SK-MEL-5 (cell line): ENCODE data around the gene MTSS2. TPM values are rescaled to one million over a fixed set of nuclear protein-coding genes. Genes with fewer than 3 reads are reported as not detected.

Experiments
- DNase-seq: peaks from one replicate; pipeline ENCODE4 v3.0.0-alpha.2; 2016; ENCODE audit warnings: low read depth, low spot score
- in situ Hi-C: cut with HindIII; loops from 2 replicates; pipeline ENCODE4 v1.10.0; 2016; ENCODE audit warnings: low sequenced_read_pairs, high pct_unique_total_duplicates, low pct_unique_long_range_greater_than_20kb
- total RNA-seq: library from RNA; depleted of rRNA; stranded (reverse); fragments of >200 nt; shearing (Covaris generic); gene quantifications from 2 replicates; pipeline ENCODE4 v1.2.3, GENCODE V29; 2014

MTSS2 gene
- total RNA-seq, 1 experiment from 2014 or later, result 1.7 TPM

DNA sequence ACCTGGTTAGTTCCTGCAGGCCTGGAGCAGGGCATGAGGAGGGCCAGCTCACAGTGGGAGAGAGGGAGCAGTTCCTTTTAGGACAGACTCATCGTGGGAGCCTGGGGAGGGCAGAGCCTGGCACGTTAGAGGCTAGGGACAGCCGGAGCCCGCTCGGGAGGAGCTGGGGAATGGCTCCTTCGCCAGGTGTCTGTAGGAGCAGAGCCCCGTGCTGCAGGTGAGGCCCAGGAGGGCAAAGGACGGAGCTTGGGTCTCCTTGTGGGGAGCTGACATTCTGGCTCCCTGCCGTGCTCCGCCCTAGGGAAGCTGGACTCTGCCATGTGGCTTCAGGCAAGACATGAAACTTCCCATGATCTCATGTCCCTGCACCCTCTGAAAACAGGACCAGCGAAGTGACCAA is 18.7 kb upstream of the MTSS2 start:
- in situ Hi-C loops, result no loop called here

DNA sequence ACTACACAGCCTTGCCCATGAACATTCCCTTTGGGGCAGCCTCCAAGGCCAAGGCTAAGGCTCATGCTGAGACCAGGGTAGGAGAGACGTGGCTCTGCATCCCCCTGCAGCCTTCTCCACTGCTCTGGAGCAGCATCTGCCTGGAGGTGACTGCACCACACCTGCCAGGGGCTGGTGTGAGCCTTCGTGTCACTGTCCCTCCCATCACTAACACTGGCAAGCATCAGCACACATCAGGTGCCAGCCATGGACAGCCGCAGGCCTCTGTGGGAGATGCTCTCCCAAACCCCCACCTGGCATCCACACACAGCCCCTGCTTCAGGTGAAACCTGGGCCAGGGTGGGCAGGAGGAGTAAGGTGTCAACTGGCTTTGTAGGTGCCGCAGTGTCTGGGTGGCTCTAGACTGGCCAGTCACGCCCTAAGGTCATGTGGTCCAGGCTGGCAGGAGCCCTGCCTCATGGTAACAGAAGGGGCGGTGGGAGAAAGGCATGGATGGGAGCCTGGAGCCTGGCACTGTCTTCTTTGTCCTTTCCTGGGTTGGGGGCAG is 18.1 kb upstream of the MTSS2 start:
- no peak for DNase-seq
- in situ Hi-C loops, result no loop called here

More for the DNA sequence above, 18.7 kb upstream of the MTSS2 start:
- DNase-seq, result no peak

DNA sequence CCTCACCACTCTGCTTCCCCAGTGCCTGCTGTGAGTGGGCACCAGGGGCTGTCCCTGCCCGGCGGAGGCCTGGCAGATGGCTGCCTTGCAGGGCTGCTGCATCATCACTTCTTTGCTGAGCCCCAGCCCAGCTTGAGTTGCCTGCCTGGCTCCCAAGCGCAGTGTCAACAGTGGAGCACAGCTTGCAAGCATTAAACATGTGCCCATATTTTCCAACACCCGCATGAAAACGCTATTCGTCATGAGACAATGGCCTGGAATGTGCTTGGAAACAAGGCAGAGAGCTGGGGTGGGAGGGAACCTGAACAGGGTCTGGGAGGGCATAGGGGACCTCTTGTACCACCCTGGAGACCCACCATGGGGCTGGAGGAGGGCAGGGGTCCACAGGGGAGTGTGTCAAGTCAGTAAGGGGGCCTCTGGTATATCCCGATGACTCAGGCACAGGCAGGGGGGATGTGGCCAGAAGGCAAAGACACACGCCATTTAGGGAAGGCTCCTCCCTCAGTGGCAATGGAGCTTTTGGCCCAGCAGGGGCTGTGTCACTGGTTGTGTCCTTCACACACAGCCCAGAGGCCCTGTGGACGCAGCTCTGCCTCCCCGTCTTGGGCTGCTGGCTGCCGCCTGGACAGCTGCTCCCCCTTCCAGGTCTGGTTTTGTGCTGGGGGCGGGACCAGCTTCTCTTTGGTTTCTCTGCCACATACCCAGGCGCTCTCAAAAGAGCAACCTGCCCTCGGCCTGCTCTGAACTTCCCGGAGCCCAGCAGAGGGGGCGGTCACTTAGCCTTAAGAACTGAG is 17.4 kb upstream of the MTSS2 start:
- DNase-seq, result no peak
- in situ Hi-C loops, result no loop called here

DNA sequence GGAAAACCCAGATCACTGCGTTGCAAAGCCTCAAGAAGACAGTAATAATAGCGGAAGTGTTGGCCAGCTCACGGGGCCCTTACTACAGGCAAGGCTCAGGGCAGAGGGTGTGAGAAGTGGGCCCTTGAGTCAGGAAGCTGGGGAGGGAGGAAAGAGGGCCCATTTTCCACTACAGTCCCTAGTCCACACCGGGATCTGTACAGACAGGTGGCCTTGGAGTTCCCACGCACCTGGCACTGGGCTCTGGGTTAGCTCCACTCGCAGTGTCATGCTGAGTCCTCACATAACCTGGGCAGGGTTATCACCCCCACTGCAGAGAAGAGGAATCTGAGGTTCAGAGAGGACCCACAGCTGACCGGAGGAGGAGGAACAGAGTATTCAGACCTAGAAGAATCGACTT is 16.8 kb upstream of the MTSS2 start:
- DNase-seq, result no peak
- in situ Hi-C loops, result no loop called here

DNA sequence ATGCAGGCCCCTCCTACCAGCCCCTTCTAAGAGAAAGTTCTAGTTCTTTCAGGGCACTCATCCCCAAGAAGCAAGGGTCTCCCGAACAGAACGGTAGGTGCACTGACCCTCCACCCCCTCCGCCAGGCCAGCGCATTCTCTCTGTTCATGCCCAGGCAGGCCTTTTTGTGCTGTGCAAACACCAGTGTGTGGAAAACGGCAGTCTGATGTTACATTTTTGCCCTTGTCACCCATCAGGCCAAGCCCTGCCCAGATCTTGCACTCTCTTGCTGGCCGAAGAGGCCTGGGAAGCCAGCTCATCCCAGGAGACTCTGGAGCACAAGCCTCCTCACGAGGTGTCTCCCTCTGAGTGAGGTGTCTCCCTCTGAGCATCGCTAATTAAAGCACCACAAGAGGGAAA is 16.1 kb upstream of the MTSS2 start:
- no peak for DNase-seq
- in situ Hi-C loops, result no loop called here

DNA sequence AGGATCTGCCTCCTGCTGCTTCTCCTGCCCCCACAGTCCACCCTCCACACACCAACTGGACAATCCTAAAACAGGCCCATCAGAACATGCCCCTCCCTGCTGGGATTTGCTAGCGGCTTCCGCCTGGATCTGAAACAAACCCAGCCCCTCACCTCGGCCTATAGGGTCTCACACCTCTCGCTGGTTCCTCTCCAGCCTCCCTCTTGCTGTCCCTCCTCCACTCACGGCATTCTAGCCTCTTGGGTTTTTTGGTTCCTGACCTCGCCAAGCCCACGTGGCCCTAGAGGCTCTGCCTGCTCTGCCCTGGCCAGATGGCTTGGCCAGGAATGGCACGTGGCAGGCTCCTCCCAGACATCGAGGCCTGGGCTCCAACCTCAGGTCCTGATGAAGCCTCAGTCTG is 15.7 kb upstream of the MTSS2 start:
- in situ Hi-C loops, result no loop called here
- DNase-seq, result no peak

DNA sequence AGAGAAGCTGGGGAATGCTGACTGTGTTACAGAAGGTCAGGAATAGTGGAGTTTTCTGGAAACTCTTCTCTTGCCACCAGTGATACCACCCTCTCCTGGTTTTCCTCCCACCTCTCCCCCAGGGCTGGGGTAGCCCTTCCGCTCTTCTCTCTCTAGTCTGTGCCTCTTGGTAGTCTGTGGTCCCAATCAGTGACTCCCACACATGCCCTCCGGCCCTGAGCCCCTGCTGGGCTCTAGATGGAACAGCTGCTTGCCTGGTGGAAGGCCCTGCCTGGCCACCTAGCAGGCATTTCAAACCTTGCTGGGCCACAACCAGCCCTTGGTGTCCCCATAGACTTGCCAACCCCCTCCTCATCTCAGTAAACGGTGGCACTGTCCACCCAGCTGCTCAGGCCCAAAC is 15.2 kb upstream of the MTSS2 start:
- in situ Hi-C loops, result no loop called here
- no peak for DNase-seq

DNA sequence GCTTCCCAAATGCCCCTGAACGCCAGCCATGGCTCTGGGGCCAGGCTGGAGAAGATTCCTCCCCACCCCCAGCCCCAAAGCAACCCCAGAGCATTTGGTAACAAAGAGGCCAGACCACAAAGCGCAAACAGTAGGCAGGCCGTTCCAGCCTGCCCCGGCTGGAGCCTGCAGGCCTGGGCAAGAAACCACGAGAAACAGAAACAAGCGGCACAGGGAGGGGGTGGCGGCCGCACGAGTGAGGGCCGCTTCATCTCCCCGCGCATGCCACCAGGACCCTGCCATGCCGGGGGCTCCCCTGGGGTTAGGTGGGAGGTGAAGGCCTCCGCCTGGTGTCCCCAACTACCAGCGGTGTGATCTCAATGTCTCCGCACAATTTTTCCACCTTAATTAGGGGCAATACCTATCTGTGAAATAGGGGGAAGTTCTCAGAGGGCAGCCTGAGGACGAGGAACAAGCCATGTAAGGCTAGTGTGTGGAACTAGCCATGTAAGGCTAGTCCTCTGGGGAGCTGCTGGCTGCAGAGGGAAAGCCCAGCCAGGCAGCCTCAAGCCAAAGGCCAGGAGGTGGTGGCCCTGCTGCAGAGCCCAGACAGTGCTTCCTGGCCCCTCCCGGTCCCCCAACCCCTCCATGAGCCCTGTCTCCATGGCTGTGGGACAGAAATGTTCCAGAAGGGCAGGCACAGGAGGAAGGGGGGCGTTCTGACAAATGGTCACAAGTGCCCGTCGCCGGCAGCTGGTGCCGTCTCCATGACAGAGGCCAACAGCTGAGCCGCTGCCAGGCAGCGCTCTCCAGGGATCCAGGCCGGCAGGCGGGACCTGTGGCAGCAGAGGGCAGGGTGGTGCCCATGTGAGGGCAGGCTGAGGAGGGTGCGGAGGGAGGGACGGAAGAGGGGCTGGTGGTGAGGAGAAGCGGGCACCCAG is 14.5 kb upstream of the MTSS2 start:
- no peak for DNase-seq
- in situ Hi-C loops, result no loop called here

DNA sequence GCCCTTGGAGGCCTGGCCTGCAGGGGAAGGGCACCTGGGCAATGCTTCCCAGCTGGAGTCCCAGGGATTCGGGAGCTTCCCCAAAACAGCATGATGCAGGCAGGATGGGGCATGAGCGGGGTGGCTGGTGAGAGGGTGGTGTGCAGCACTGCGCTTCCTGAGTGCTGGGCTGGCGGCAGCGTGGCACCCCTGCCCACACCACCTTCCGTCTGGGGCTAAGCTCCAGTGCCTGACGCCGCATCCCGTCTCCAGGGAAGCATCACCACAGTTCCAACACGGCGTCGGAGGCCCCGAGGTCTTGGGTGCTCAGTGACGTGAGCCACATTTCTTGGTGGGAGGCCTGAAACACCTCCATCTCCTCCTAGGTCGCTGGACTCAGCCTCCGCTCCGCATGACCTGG is 13.8 kb upstream of the MTSS2 start:
- in situ Hi-C loops, result no loop called here

DNA sequence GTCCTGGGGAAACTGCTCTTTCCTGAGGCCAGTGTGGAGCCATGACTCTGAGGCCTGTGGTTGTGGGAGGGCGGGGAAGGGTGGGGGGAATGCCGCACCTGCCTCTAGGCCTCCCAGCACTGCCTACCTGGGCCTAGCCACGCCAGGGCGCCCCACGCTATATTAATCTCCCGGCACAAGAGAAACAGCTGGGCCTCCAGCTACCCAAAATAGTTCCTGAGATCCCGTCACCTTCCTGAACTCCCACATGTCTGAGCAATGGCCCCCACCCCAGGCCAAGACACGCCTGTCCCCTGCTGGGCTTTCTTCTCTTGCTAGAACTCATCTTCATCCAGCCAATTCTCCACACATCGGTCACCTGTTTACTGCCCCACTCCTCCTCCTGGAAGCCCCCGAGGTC is 13.0 kb upstream of the MTSS2 start:
- DNase-seq, result no peak
- in situ Hi-C loops, result no loop called here

More for the DNA sequence above, 13.8 kb upstream of the MTSS2 start:
- no peak for DNase-seq

DNA sequence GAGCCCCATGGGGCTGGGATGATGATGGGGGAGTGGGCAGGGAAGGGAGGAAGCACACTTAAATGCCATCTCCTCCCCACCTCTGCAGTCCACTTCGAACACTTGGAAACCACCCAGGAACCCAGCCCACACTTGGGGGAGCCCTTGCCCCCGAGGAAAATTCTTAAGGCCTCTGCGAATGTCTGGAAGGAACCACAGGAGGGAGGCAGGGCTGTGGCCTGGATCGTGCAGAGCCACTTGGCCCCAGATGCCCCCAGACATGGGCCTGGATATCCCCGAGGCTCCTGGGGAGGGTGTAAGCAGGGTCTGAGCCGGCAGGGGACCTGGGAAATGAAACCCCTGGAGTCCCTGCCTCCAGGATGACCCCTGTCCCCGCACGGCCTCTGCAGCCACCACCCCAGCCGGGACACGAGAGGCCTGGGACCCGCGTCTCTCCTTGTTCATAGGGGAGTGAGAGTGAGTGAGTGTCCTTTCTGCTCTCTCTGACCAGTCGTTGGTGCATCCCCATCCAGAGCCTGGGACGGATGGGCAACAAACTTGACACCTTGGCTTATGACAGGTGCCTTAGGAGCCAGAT is 11.8 kb upstream of the MTSS2 start:
- no peak for DNase-seq
- in situ Hi-C loops, result no loop called here

DNA sequence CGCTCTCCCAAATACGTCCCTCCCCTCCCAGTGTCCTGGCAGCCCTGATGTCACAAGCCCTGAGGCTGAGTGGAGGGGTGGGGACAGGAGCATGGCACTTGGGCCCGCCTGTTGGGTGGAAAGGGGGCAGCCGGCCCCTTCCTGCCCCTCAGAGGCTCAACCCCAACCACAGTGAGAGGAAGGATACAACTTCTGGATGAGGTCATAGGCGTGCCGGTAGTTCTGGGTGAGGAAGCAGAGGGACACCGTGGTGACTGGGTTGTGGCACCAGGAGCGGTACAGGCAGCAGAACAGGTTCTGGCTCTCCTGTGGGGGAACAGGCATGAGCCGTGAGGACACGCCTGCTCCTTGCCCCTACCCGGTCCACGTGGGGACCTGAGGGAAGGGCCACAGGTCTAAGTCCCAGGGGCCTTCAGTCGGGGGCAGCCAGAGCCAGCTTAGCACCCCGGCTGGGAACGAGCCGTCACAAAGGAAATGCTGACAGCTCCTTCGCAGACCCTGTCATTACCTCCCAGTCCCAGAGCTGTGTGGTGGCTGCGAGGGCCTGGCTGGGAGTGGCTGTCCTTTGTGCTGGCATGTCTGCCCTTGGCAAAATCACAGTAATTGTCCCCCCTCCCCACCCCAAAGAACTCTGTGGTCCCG is 11.2 kb upstream of the MTSS2 start:
- no peak for DNase-seq
- in situ Hi-C loops, result no loop called here

DNA sequence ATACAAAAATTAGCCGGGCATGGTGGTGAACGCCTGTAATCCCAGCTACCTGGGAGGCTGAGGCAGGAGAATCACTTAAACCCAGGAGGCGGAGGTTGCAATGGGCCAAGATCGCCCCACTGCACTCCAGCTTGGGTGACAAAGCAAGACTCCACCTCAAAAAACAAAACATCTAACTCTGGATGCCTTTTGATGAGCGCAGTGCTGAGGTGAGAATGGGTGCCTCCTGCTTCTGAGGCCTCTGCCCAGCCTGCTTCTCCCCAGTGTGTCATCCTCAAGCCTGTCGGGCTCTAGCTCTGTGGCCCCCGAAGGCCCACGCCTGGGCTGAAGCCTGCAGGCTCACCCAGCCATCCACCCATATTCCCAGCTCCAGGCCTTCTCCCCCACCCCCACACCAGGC is 10.5 kb upstream of the MTSS2 start:
- in situ Hi-C loops, result no loop called here
- no peak for DNase-seq

DNA sequence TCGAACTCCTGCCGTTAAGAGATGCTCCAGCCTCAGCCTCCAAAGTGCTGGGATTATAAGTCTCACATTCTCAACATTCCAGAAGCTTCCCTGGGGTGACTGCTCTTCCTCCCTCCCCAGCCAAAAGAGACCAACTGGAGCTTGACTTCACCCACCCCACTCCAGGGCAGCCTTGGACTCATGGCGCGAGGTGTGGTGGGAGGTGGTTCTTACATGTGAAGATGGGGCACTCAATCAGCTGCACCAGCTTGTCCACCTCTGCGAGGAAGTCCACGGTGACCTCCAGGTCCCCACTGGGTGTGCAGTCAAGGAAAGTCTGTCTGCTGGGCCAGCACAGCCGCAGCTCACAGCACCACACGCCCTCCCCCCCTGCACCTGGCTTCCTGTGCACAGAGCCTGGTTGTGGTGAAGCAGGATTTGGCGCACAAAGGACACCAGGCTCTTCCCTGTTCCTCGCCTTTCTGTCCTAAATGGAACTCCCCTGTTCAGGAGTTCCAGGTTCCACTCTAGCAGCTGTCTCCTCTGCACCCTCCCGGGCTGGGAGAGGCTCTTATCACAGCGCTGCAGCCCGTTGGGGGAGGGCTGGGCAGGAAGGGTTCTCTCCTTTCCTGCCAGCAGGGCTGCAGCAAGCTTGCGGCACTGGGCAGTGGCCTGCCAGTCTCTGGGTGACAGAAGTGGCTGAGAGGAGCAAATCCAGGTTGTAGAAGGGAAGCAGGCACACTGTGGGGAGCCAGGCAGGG is 9.6 kb upstream of the MTSS2 start:
- in situ Hi-C loops, result no loop called here
- no peak for DNase-seq

DNA sequence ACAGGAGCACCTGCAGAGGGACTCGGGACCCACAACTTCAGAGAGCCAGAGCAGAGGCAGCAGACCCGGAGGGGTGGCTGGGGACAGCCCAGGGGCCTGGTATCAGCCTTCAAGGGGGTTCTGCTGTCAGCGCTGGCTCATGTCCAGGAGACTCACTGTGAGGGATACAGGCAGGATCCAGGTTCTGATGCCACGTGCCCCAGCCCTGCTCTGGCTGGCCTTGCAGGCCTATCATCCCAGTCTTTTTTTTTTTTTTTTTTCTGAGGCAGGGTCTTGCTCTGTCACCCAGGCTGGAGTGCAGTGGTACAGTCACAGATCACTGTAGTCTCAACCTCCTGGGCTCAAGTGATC is 9.0 kb upstream of the MTSS2 start:
- in situ Hi-C loops, result no loop called here
- DNase-seq, result no peak

DNA sequence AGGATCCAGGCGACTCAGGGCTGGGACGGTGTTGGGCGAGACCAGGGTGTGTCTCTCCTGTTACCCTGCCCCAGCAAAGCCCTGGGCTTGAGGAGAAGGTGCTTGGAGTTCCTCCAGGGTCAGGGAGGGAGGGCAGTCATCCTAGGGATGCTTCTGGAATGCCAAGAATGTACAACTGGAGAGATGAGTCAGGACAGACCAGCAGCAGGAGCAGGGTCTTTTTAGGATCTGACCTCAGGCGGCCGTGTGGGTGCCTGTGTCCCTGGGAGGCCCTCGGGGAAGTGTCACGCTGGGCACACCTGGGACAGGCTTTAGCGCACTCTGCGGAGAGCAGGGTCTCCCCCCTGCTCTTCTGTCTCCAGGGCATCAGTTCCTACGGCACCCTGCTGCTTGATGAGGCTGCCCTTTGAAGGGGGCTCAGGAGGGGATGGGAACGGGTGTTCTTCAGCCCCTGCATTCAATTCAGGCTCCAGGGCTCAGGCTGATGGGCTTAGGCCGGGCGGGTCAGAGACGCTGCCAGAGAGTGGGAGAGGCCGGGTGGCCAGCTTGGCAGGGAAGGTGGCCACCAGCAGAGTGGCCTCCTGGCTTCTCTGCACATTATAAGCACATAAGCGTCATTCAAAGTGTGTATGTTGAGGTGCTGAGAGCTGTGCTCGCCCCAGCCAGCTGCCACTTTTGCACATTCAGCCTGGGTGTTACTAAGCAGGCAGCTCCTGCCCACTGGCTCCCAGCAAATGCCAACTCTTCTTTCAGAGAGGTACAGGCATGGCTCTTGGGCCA is 8.4 kb upstream of the MTSS2 start:
- in situ Hi-C loops, result no loop called here
- no peak for DNase-seq
